8988T (cell line): ENCODE data around the gene RNF151.
"Not testable (repeated sequence)": the region's sequence is repeated elsewhere in the genome, so short reads cannot be mapped to it uniquely, and the experiment has no call there.

ENCODE experiments used
- DNase-seq: peaks from one replicate; pipeline ENCODE4 v3.0.0; 2011

Gene RNF151

GRCh38 chr16:1939833-1940232, 26.8 kb upstream of the RNF151 start:
- DNase-seq = not testable (repeated sequence)

- DNase-seq = no peak
Measured at GRCh38 chr16:1940273-1941161, 26.1 kb upstream of the RNF151 start.

GRCh38 chr16:1941162-1942046, 25.3 kb upstream of the RNF151 start:
- DNase-seq = no peak

GRCh38 chr16:1942047-1942809, 24.4 kb upstream of the RNF151 start:
- DNase-seq = no peak

GRCh38 chr16:1942810-1943726, 23.6 kb upstream of the RNF151 start, which contains the start of gene MSRB1:
Gene MSRB1, minus strand, starts transcription at chr16:1943199. Its CDS starts 43 bp downstream, at chr16:1943156.
- peak; percentile 90 for DNase-seq

- no peak for DNase-seq
Measured at GRCh38 chr16:1944612-1945199, 21.9 kb upstream of the RNF151 start.

GRCh38 chr16:1945559-1946391, 20.9 kb upstream of the RNF151 start:
- no peak for DNase-seq

GRCh38 chr16:1946495-1947368, 19.9 kb upstream of the RNF151 start:
- DNase-seq = no peak

- no peak for DNase-seq
Measured at GRCh38 chr16:1947369-1947670, 19.3 kb upstream of the RNF151 start.

GRCh38 chr16:1949507-1949906, 17.1 kb upstream of the RNF151 start:
- DNase-seq = no peak

GRCh38 chr16:1950047-1950446, 16.6 kb upstream of the RNF151 start:
- no peak for DNase-seq

GRCh38 chr16:1950559-1950958, 16.1 kb upstream of the RNF151 start:
- no peak for DNase-seq

GRCh38 chr16:1953734-1954133, 12.9 kb upstream of the RNF151 start:
- DNase-seq = no peak

- DNase-seq = not testable (repeated sequence)
Measured at GRCh38 chr16:1957434-1958142, 9.1 kb upstream of the RNF151 start.

- DNase-seq = not testable (repeated sequence)
Measured at GRCh38 chr16:1958143-1958491, 8.5 kb upstream of the RNF151 start.

- DNase-seq = no peak
Measured at GRCh38 chr16:1958715-1959268, 7.9 kb upstream of the RNF151 start.

GRCh38 chr16:1959269-1960039, 7.2 kb upstream of the RNF151 start, which contains the start of gene NDUFB10:
Gene NDUFB10, plus strand, starts transcription at chr16:1959538. Its CDS starts 87 bp downstream, at chr16:1959625.
- peak; percentile 70 for DNase-seq
